Mesenteric fat pad (tissue), 1 donor: ENCODE measurements around the gene ANKEF1. TPM values are rescaled to one million over a fixed set of nuclear protein-coding genes. Genes with fewer than 3 reads are reported as not detected.

ENCODE experiments used
- DNase-seq: peaks from one replicate; pipeline ENCODE4 v3.0.0-alpha.2; 2020; ENCODE audit warnings: low spot score
- long read RNA-seq: library from polyadenylated mRNA; unstranded; transcript quantifications from one replicate; pipeline ENCODE4 v2.0.0, GENCODE V29; 2020
- total RNA-seq: library from RNA; stranded (reverse); fragmentation: NEBNext Ultra II Directional; extraction: Animal tissue kit (Norgen Biotek cat#: 25700); gene quantifications from one replicate; pipeline ENCODE4 v1.2.1, GENCODE V29; 2021
- donor health status: DM: yes; HTN: yes; CAD: no.

The ANKEF1 gene
- total RNA-seq: 4.9 TPM
- long read RNA-seq, full-length matches to known transcripts: 1 of 14 reads
- long read RNA-seq, partial matches to known transcripts: 10 of 14 reads
- long read RNA-seq, other reads (novel, unspliced or antisense): 3 of 14 reads

DNA sequence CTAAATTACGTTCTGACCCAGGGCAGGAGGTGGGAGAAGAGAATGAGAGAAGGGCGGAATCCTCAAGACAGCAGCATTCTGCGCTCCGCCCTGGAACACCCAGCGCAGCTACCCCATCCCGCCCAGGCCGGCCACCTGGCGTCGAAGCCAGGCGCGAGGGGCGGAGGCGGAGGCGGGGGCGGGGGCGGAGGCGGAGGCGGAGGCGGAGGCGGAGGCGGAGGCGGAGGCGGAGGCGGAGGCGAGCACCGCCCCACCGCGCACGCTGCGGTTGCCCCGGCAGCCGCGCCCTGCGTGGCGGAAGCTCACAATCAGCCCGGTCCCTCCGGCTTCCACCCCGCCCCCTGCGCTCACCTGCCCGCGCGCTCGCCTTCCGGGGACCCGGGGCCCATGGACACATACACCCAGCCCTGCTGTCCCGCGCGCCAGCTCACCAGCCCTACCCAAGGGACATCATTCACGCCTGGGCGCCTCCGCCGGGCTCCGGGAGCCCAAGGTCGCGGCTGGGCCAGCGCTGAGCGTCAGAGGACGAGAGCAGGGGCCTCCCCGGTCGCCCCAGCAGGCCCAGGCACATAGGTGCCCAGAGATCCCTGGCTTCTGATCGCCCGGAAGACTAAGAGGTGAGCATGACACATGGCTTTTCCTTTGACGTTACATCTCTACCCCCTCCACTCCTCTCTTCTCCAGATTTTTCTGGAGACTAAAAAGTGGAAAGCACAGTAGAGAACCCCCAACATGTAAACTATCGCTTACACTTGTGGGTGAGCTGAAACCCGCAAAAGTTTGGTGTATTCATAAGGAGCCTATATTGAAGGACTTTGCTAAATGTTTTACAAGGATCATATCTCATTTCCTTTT is at the start of gene ANKEF1:
Gene ANKEF1 (plus strand): TSS at position 271 of the 855 bp plus-strand sequence. CDS start 3,315 bp downstream, outside the sequence.
- DNase-seq: peak; percentile 91

- no peak for DNase-seq
Measured at GRCh38 chr20:9985281-9985680, 49.5 kb upstream of the ANKEF1 start.

DNA sequence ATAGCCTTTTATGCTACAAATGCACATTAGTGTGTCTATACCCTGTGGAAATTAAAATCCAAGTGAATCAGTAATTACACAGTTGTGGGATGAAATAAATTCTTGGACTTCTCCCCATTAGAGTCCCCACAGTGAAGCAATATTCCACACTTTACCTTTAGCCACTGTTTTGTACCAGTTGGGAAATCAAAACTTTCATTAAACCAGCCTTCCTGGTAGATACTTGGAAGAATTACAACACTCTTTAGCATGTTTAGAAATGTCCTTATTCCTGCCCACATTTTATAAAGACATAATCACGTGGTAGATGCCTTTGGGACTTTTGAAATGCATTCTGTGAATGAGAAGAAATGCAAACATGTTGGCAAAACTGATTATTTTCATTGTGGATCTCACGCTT is 49.0 kb upstream of the ANKEF1 start:
- DNase-seq: no peak

- no peak for DNase-seq
Measured at GRCh38 chr20:9989066-9989724, 45.6 kb upstream of the ANKEF1 start.

GRCh38 chr20:9993137-9993536 is 41.6 kb upstream of the ANKEF1 start:
- DNase-seq: no peak

DNA sequence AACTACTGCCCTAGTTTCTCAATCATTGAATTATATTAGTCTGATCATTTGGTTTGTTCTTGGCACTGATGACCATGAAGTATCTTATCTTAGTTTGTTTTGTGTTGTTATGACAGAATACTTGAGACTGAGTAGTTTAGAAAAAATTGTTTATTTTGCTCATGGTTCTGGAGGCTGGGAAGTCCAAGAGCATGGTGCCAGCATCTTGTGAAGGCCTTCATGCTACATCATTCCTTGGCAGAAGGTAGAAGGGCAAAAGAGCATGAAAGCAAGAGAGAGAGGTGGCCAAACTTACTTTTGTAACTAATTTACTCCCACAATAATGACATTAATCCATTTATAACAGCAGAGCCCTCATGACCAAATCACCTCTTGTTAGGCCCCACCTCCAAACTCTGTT is 40.1 kb upstream of the ANKEF1 start:
- no peak for DNase-seq

DNA sequence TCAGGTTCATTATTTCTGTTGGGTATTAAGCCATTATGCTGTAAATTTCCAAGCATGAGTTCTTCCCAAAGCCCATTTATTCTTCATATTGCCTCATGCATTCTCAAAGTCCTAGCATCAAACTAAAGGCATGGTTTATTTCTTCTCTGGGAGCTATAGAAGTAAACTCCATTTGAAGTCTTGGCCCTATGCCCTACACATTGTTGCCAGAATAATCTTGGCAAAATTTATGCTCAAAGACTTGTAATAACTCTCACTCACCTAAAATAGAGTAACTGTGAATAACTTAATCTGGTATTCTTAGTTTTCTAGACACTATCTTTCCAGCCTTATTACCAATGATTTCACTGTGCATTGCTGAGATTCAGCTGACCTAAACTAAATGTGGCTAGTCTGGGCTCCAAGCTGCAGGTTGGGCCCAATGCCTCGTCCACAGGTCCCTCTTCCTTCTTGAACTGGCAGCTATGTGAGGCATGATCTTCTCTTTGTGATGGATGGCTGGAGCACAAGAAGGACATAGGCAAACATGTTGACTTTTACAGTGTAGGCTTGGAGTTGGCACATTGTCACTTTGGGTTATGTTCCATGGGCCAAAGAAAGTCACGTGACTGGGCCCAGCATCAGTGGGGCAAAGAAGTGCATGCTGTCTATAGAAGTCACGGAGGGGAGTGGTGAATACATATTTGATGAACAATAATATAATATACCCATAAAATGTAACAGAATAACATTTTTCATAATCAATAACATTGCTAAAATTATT is 39.1 kb upstream of the ANKEF1 start:
- no peak for DNase-seq

DNA sequence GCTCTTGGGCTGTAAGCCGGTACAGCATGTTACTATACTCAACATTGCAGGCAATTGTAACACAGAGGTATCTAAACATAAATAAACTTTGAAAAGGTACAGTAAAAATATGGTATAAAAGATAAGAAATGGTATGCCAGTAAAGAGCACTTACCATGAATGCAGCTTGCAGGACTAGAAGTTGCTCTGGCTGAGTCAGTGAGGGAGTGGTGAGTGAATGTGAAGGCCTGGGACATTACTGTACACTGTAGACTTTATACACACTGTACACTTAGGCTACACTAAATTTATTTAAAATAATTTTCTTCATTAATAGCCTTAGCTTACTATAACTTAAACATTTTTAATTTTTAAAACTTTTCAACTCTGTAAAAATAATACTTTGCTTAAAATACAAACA is 37.8 kb upstream of the ANKEF1 start:
- no peak for DNase-seq

- no peak for DNase-seq
Measured at GRCh38 chr20:9999645-10000044, 35.1 kb upstream of the ANKEF1 start.

DNA sequence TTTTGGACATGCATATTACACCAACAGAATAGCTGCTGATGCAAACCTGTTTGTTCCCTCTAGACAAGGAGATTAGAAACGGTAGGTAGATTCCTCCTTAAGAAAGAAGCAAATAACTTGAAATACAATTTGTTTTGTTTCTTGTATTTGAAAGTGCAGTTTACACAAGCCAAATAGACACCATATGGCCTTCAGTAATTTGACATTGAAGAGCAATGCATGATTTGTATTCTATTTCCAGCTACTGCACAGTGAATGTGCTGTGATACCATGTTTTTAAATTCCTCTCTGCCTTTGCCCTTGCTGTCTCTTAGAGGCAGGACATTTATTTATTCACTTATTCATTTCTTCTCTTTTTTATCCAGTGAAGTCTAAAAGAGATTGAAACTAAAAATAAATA is 31.9 kb upstream of the ANKEF1 start:
- no peak for DNase-seq

DNA sequence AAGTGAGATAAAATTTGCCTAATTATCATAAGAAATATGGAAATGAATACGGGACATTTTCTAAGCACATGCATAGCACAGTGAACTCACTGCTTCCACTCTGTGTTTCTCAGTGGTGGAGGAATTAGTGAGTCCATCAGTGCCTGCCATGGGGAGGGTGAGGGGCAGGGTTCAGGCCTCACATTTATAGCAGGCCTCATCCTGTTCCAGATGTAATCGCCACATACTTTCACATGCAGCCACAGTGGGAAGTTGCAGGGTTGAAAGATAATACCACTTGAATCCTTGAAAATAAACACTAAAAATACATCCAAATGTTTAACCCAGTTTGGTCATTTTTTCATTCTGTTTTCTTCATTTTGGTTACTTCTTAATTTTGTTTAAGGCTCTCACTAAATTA is 29.9 kb upstream of the ANKEF1 start:
- DNase-seq: no peak

DNA sequence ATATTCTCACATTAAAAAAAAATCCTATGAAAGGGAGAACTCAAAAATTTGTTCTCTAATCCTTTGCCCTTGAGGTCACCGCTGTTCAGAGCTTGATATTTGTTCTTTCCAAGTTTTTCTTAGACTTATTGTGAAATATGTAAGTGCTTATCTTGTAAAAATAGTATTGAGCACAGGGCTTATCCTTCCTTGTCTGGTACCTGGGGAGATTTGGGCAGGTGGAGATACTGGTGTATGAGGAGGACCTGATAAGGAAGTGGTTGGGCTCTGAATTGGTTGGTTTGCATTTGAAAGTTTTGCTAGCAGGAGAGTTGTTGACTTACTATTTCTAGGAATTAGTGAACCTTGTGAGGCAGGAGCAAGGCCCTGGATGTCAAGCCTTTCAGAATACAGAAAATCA is 28.9 kb upstream of the ANKEF1 start:
- DNase-seq: no peak

GRCh38 chr20:10006447-10007090 is 28.2 kb upstream of the ANKEF1 start:
- DNase-seq: no peak

- no peak for DNase-seq
Measured at GRCh38 chr20:10007158-10007557, 27.6 kb upstream of the ANKEF1 start.

DNA sequence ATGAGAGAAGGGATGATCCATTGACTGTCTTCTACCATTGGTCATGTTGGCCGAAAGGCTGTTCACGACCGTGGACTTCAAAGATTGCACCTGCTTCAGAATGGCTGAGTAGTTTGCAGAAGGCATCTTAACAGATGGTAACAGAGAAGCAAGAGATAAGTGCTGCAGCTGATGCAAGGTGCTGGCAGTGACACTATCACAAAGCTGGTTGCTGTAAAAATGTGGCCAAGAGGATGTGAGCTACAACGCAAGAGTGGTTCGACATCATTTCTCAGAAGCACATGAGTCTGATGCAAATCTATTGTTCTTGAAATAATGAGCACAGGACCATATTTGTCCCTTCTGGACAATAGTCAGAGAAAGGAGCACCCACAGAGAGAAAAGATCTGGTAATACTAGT is 27.0 kb upstream of the ANKEF1 start:
- no peak for DNase-seq

DNA sequence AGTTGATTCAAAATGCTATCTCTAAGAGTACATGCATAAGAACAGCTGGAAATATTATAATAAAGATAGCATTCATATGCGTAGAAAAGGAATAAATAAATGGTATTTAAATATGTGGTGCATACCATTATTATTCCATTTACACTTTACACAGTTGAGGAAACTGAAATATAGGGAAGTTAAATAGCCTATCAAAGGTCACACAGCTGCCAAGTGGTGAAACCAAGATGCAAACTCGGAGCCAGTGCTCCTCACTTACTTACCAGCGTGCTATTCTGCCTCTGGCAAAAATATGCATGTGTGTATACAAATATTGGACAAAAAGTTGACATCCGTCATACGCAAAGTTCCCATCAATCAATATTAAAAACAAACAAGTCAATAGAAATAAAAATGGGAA is 22.3 kb upstream of the ANKEF1 start:
- no peak for DNase-seq

- no peak for DNase-seq
Measured at GRCh38 chr20:10014431-10014830, 20.4 kb upstream of the ANKEF1 start.

DNA sequence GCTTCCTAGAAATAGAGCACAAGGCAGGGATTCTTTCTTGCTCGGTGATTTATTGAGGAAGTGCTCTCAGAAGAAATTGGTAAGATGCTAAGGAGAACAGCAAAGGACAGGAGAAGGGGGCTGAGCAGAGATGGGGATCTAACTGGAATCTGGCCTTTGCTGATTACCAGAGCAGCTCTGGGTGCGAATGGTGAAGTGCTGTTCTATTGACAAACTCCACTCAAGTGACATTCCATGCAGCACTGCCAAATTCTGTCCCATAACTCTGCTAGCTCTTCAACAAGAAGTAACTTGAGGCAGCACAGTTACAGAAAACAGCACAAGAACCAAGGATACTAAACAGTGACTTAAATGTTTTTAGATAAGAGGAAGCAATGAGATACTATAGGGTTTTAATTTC is 13.8 kb upstream of the ANKEF1 start:
- no peak for DNase-seq

- no peak for DNase-seq
Measured at GRCh38 chr20:10022625-10023024, 12.2 kb upstream of the ANKEF1 start.

DNA sequence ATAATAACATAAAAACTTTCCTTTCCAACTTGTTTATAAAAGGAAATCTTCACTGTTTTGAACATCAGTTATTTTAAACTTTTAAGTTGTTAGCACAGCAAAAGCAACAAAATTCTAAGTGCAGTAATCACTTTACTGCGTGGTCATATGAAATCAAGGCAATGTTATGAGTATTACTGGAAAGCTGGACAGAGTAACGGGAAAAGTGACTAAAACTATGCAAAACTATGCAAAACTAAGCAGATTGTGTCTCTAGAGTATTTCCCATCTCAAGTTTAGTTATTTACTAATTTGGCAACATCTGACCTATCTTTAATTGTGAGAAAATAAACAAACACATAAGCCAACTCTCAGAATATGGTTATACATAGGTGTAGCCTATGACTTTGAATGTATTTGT is 10.9 kb upstream of the ANKEF1 start:
- no peak for DNase-seq
